ENCODE measurements around the gene NWD2.
A peak's percentile ranks its signal among the peaks of the same experiment; 100 is the strongest.

NWD2 gene

DNA sequence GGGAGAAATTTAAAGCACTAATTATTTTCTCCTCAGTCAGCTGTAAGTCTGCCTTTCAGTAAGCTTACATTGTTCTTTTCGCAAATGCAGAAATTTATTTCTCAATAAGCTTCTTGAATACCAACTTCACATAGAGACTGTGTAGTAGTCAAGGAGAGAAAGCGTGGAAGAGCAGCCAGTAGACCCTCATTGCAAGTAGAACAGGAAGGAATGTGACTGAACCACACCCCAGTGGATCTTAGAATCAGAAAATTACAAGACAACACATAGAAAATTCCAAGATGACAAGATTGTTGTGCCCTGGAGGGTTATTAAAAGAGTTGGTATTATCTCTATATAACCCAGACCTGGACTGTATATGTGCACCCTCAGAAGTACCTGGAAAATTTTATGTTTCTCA, 224.7 kb downstream of the NWD2 start:
- Mint-ChIP-seq H3K27me3 (peaks cover 15% of the 10 kb centered on the region), H3K4me3 (no peak overlapping the region), H3K4me1 (no peaks in the 10 kb centered on the region), H3K36me3 (ENCODE audit: low read depth) (no peaks in the 10 kb centered on the region), H3K9me3 (no peaks in the 10 kb centered on the region), H3K27ac (no peak overlapping the region)
- DNase-seq (no peak), ATAC-seq (no peak)

DNA sequence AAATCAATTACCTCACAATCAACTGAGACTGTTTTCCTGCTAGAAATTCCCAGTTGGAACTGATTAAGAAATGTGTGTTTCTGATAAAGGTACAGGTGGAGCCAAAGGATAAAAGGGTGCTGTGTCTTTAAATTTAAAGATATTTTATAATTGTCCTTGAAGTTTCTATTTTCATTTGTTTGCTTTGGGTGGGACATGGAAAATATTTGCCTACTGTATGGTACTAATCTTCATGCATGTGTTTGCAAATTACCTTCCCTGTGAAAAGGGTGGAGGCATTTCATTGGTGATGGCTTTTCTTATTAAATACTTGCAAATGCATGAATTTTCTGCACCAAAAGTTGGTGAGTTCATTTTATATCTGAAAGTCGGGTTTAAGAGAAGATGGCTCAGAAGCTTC, 225.7 kb downstream of the NWD2 start:
- Mint-ChIP-seq H3K9me3 (no peaks in the 10 kb centered on the region), H3K27me3 (peaks cover 18% of the 10 kb centered on the region), H3K4me3 (no peak overlapping the region), H3K27ac (no peak overlapping the region), H3K36me3 (ENCODE audit: low read depth) (no peaks in the 10 kb centered on the region), H3K4me1 (no peaks in the 10 kb centered on the region)
- DNase-seq: no peak
- ATAC-seq: no peak

GRCh38 chr4:37471093-37471492, 226.6 kb downstream of the NWD2 start:
- H3K27me3 Mint-ChIP-seq: peaks cover 22% of the 10 kb centered on the region
- no peak overlapping the region for H3K4me3 Mint-ChIP-seq
- no peak overlapping the region for H3K27ac Mint-ChIP-seq
- no peaks in the 10 kb centered on the region for H3K36me3 Mint-ChIP-seq (ENCODE audit: low read depth)
- ATAC-seq (no peak), DNase-seq (no peak)
- H3K9me3 Mint-ChIP-seq: no peaks in the 10 kb centered on the region
- no peaks in the 10 kb centered on the region for H3K4me1 Mint-ChIP-seq

DNA sequence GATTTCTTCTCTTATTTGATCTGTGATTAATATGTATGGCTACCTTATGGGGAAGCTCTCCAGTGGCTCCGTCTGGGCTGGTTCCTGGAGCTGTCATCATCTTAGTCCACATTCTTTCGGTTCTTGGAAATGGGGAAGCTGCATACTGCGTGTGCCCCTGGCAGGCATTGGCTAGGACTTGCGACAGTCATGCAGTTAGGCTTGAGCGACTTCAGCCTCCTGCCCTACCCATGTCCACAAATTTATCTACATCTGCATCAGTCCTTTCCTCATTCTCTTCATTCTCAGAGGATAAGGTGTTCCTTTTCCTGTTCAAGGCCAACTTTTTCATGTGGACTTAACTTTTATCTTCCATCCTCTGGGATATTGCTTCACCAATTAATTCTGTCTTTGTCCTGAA, 227.4 kb downstream of the NWD2 start:
- Mint-ChIP-seq H3K9me3 (no peaks in the 10 kb centered on the region), H3K4me1 (no peaks in the 10 kb centered on the region), H3K36me3 (ENCODE audit: low read depth) (no peaks in the 10 kb centered on the region), H3K27me3 (peaks cover 25% of the 10 kb centered on the region), H3K4me3 (no peak overlapping the region), H3K27ac (no peak overlapping the region)
- no peak for DNase-seq
- no peak for ATAC-seq

- H3K27ac Mint-ChIP-seq: no peak overlapping the region
- no peaks in the 10 kb centered on the region for H3K9me3 Mint-ChIP-seq
- H3K36me3 Mint-ChIP-seq (ENCODE audit: low read depth): no peaks in the 10 kb centered on the region
- DNase-seq (no peak), ATAC-seq (no peak)
- H3K4me1 Mint-ChIP-seq: no peaks in the 10 kb centered on the region
- H3K4me3 Mint-ChIP-seq: no peak overlapping the region
- H3K27me3 Mint-ChIP-seq: peaks cover 31% of the 10 kb centered on the region
Observed at GRCh38 chr4:37473807-37474206, 229.3 kb downstream of the NWD2 start.

- Mint-ChIP-seq H3K4me1 (no peaks in the 10 kb centered on the region), H3K9me3 (no peaks in the 10 kb centered on the region), H3K36me3 (ENCODE audit: low read depth) (no peaks in the 10 kb centered on the region), H3K27me3 (peaks cover 41% of the 10 kb centered on the region), H3K27ac (no peak overlapping the region), H3K4me3 (no peak overlapping the region)
- no peak for DNase-seq
- no peak for ATAC-seq
Observed at GRCh38 chr4:37475087-37475486, 230.5 kb downstream of the NWD2 start.

- Mint-ChIP-seq H3K4me1 (no peaks in the 10 kb centered on the region), H3K27ac (no peak overlapping the region), H3K4me3 (no peak overlapping the region), H3K36me3 (ENCODE audit: low read depth) (no peaks in the 10 kb centered on the region), H3K27me3 (peaks cover 41% of the 10 kb centered on the region), H3K9me3 (no peaks in the 10 kb centered on the region)
- DNase-seq (no peak), ATAC-seq (no peak)
Observed at GRCh38 chr4:37475776-37476175, 231.2 kb downstream of the NWD2 start.

GRCh38 chr4:37476256-37476655, 231.7 kb downstream of the NWD2 start:
- H3K4me1 Mint-ChIP-seq: no peaks in the 10 kb centered on the region
- no peak overlapping the region for H3K4me3 Mint-ChIP-seq
- no peak for ATAC-seq
- no peak for DNase-seq
- H3K36me3 Mint-ChIP-seq (ENCODE audit: low read depth): no peaks in the 10 kb centered on the region
- peaks cover 41% of the 10 kb centered on the region for H3K27me3 Mint-ChIP-seq
- H3K9me3 Mint-ChIP-seq: no peaks in the 10 kb centered on the region
- H3K27ac Mint-ChIP-seq: no peak overlapping the region

DNA sequence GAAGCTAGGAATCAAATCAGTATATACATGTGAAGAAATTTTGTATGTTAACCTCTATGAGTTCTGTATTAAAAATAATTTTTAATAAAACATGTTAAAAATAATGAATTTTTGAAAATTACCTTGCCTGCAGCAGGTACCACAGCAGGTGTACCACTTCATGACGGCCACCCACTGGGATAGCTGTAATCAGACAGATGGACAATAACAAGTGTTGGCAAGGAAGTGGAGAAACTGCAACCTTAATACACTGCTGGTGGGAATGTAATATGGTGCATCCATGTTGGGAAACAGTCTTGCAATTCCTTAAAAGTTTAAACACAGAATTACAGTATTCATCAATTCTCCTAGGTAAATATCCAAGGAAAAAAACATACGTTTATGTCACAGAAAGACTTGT, 232.1 kb downstream of the NWD2 start:
- Mint-ChIP-seq H3K27me3 (peaks cover 44% of the 10 kb centered on the region), H3K27ac (no peak overlapping the region), H3K9me3 (peaks cover 3% of the 10 kb centered on the region), H3K36me3 (ENCODE audit: low read depth) (no peaks in the 10 kb centered on the region), H3K4me3 (no peak overlapping the region), H3K4me1 (peaks cover 3% of the 10 kb centered on the region)
- DNase-seq: no peak
- ATAC-seq: no peak

DNA sequence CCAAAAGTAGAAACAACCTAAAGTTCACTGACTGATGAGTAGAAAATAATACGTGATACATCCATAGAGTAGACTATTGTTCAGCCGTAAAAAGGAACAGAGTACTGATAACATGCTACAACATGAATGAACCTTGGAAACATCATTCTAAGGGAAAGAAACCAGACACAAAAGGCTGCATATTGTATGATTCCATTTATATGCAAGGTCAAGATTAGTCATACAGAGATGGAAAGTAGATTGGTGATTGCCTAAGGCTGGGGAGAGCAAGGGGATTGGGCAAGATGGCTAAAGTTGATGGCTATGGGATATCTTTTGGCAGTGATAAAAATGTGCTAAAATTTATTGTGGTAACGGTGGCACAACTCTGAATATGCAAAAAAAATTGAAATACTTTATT, 232.6 kb downstream of the NWD2 start:
- no peak for DNase-seq
- H3K27me3 Mint-ChIP-seq: peaks cover 40% of the 10 kb centered on the region
- no peak overlapping the region for H3K4me3 Mint-ChIP-seq
- no peak overlapping the region for H3K27ac Mint-ChIP-seq
- peaks cover 5% of the 10 kb centered on the region for H3K4me1 Mint-ChIP-seq
- no peak for ATAC-seq
- H3K36me3 Mint-ChIP-seq (ENCODE audit: low read depth): no peaks in the 10 kb centered on the region
- H3K9me3 Mint-ChIP-seq: peaks cover 7% of the 10 kb centered on the region

DNA sequence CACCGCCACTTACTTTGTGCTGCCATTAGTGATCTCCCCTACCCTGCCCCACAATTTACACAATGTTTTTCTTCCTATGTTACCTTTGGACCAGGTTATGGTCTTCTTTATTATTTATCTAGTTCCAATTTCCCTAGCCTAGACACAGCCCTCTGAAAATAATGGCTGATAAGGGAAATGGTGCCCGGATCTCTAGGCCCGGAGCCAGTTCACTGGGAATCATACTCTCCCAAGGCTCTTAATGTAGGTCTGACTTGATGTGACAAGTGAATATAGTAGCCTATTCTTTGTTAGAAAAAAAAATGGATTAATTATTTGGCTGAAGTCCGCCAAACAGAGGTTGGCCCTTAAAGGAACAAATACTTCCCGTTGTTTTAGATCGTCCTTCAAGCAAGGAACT, 233.6 kb downstream of the NWD2 start:
- no peak for DNase-seq

GRCh38 chr4:37480509-37480908, 236.0 kb downstream of the NWD2 start:
- Mint-ChIP-seq H3K27me3 (peaks cover 23% of the 10 kb centered on the region), H3K4me3 (no peak overlapping the region), H3K4me1 (peaks cover 5% of the 10 kb centered on the region), H3K27ac (no peak overlapping the region), H3K9me3 (peaks cover 10% of the 10 kb centered on the region), H3K36me3 (ENCODE audit: low read depth) (no peaks in the 10 kb centered on the region)
- DNase-seq (no peak), ATAC-seq (no peak)

More for the DNA sequence above, 233.6 kb downstream of the NWD2 start:
- Mint-ChIP-seq H3K27me3 (peaks cover 38% of the 10 kb centered on the region), H3K4me1 (peaks cover 5% of the 10 kb centered on the region), H3K4me3 (no peak overlapping the region), H3K36me3 (ENCODE audit: low read depth) (no peaks in the 10 kb centered on the region), H3K27ac (no peak overlapping the region), H3K9me3 (peaks cover 10% of the 10 kb centered on the region)
- no peak for ATAC-seq

DNA sequence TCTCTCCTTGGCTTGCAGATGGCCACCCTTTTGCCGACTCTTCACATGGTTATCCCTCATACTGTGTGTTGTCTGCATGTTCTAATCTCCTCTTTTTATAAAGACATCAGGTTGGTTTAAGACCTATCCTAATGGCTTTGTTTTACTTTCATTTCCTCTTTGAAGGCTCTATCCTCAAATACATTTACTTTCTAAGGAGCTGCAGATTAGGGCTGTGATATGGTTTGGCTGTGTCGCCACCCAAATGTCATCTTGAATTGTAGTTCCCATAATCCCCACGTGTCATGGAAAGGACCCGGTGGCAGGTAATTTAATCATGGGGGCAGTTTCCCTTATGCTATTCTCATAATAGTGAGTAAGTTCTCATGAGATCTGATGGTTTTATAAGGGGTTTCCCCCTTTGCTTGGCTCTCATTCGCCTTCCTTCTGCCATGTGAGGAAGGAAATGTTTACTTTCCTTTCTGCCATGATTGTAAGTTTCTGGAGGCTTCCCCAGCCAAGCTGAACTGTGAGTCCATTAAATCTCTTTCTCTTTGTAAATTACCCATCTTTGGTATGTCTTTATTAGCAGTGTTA, 237.1 kb downstream of the NWD2 start:
- H3K27me3 Mint-ChIP-seq: peaks cover 19% of the 10 kb centered on the region
- ATAC-seq: peak; percentile 46

GRCh38 chr4:37482236-37482913, 237.8 kb downstream of the NWD2 start:
- ATAC-seq (no peak), DNase-seq (no peak)
- Mint-ChIP-seq H3K4me1 (peaks cover 5% of the 10 kb centered on the region), H3K27me3 (peaks cover 17% of the 10 kb centered on the region), H3K9me3 (peaks cover 10% of the 10 kb centered on the region), H3K36me3 (ENCODE audit: low read depth) (no peaks in the 10 kb centered on the region), H3K27ac (no peak overlapping the region), H3K4me3 (no peak overlapping the region)

More for the DNA sequence above, 237.1 kb downstream of the NWD2 start:
- Mint-ChIP-seq H3K27ac (peak overlapping the region; percentile 63), H3K9me3 (peaks cover 10% of the 10 kb centered on the region), H3K4me3 (no peak overlapping the region), H3K4me1 (peaks cover 5% of the 10 kb centered on the region), H3K36me3 (ENCODE audit: low read depth) (no peaks in the 10 kb centered on the region)
- peak; percentile 2 for DNase-seq

DNA sequence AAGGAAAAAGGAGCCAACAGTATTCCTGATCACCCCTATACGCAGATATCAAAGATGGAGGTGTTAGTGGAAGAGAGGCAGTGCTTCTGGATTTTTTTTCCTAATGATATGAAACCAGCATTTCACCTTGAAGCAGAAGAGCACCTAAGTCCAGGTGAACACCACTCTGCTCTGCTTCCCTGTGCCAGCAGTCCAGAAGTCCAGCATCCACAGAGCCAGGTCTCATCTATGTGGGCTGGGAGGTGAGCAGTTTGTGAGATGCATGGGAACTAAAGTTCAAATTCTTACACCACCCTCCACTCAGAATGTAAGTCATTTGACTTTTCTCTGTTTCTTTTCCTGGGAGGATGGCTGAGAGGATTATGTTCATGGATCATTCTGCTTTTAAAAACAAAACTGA, 239.1 kb downstream of the NWD2 start:
- no peak overlapping the region for H3K4me3 Mint-ChIP-seq
- no peaks in the 10 kb centered on the region for H3K36me3 Mint-ChIP-seq (ENCODE audit: low read depth)
- H3K9me3 Mint-ChIP-seq: peaks cover 10% of the 10 kb centered on the region
- H3K4me1 Mint-ChIP-seq: peaks cover 5% of the 10 kb centered on the region
- no peak overlapping the region for H3K27ac Mint-ChIP-seq
- H3K27me3 Mint-ChIP-seq: peaks cover 15% of the 10 kb centered on the region
- ATAC-seq (no peak), DNase-seq (no peak)

Measured in activated naive CD8-positive, alpha-beta T cell treated with anti-CD3 and anti-CD28 coated beads, Interleukin-2, amount 50 U/mL, for 24 hours (primary cell).